ENCODE measurements around the gene DBNDD1.

Gene DBNDD1

GRCh38 chr16:89958068-89958467 is 61.2 kb downstream of the DBNDD1 start:
- DNase-seq, result no peak

- no peak for DNase-seq
Measured at GRCh38 chr16:89957216-89957785, 62.0 kb downstream of the DBNDD1 start.

GRCh38 chr16:89956505-89957215 is 62.6 kb downstream of the DBNDD1 start:
- DNase-seq, result no peak

DNA sequence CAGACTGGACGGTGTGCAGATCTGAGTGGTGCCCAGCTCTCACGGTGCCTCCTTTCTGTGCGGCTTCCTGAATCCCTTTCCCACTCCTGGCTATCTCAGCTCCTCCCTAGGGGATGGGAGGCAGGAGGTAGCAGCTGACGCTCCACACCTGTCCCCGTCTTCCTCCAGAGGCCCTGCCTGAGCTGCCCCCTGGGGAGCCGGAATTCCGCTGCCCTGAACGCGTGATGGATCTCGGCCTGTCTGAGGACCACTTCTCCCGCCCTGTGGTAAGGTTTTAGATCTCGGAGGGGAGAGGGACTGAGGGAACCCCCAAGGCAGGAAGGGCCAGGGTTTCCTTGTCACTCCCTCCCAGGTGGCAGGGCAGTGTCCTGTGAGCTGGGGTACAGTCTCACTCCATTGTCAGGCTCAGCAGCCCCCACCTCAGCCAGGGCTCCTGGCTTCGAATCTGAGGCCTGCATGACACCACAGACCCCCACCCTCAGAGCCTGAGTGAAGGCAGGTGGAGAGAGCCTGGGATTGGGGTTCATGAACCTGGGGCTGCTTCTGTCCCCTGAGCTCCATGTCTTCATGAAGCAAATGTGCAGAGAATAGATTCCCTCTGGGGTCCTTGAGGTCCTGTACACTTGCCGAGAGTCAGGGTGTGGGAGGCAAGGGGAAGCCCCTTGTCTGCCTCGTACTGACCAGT is 64.1 kb downstream of the DBNDD1 start:
- DNase-seq, result no peak
